SU-DHL-6 (cell line): ENCODE measurements around the gene FDX1.

Experiments used
- H2AFZ ChIP-seq: fragments of 200-600 bp; sonication (generic); 2 replicates; pipeline ENCODE4 v1.6.1; 2014; ENCODE audit warnings: low read depth, mild to moderate bottlenecking, moderate library complexity, mixed read lengths, antibody characterized with exemption, low read length; ENCODE audit not compliant: severe bottlenecking
- H3F3A ChIP-seq: fragments of 200-600 bp; shearing (Covaris generic); 2 replicates; pipeline ENCODE4 v1.6.0; 2016; ENCODE audit warnings: antibody characterized with exemption, mild to moderate bottlenecking; ENCODE audit not compliant: insufficient read depth
- H3K27ac ChIP-seq: fragments of 200-600 bp; sonication (generic); 2 replicates; pipeline ENCODE4 v1.5.1; 2016; ENCODE audit warnings: low read depth, mild to moderate bottlenecking, low read length, moderate library complexity, mixed read lengths
- H3K27me3 ChIP-seq: fragments of 200-600 bp; sonication (generic), shearing (Covaris generic); 2 replicates; pipeline ENCODE4 v1.6.0; 2014; ENCODE audit warnings: mild to moderate bottlenecking, low read length
- H3K36me3 ChIP-seq: fragments of 200-600 bp; sonication (generic); 2 replicates; pipeline ENCODE4 v1.6.1; 2014; ENCODE audit warnings: mild to moderate bottlenecking, low read length, mixed read lengths
- H3K4me2 ChIP-seq: fragments of 300-600, 200-600 bp; shearing (Covaris generic), sonication (generic); 2 replicates; pipeline ENCODE4 v1.6.0; 2014; ENCODE audit warnings: low read length, low read depth, mild to moderate bottlenecking; ENCODE audit not compliant: poor library complexity, severe bottlenecking
- H3K4me3 ChIP-seq: fragments of 200-600 bp; sonication (generic); 2 replicates; pipeline ENCODE4 v1.5.1; 2014; ENCODE audit warnings: antibody characterized with exemption, low read length, mild to moderate bottlenecking, mixed read lengths; ENCODE audit not compliant: insufficient read depth, poor library complexity, severe bottlenecking
- H3K79me2 ChIP-seq: fragments of 200-600 bp; sonication (generic); 2 replicates; pipeline ENCODE4 v1.6.1; 2014; ENCODE audit warnings: mild to moderate bottlenecking, low read length, moderate library complexity; ENCODE audit not compliant: insufficient read depth
- H3K9ac ChIP-seq: fragments of 200-600 bp; sonication (generic); 2 replicates; pipeline ENCODE4 v1.7.0; 2014; ENCODE audit warnings: mild to moderate bottlenecking, low read length
- H3K9me2 ChIP-seq: fragments of 200-600 bp; sonication (generic); replicated peaks from 2 replicates; pipeline ENCODE4 v1.6.1; 2014; ENCODE audit warnings: low read length; ENCODE audit not compliant: insufficient read depth
- H3K9me3 ChIP-seq: fragments of 200-600 bp; sonication (generic); 2 replicates; pipeline ENCODE4 v1.6.1; 2014; ENCODE audit warnings: low read length, mixed read lengths; ENCODE audit not compliant: insufficient read depth
- H4K20me1 ChIP-seq: fragments of 200-600 bp; sonication (generic); 2 replicates; pipeline ENCODE4 v1.6.1; 2014; ENCODE audit warnings: low read depth, mild to moderate bottlenecking, antibody characterized with exemption, low read length, moderate library complexity, mixed read lengths
- EZH2phosphoT487 ChIP-seq: fragments of 200-600 bp; sonication (generic), shearing (Covaris generic); conservative IDR thresholded peaks from 2 replicates; pipeline ENCODE4 v1.6.1; 2018; ENCODE audit warnings: mild to moderate bottlenecking, antibody characterized with exemption, low read length, moderate library complexity, mixed read lengths
- TF ChIP-seq, protein P1 (sequence below): fragments of 200-600 bp; sonication (generic); IDR thresholded peaks from one replicate; pipeline ENCODE4 v1.5.1; 2017; ENCODE audit warnings: antibody characterized with exemption, mild to moderate bottlenecking, low read length, moderate library complexity; ENCODE audit not compliant: insufficient read depth, poor library complexity, severe bottlenecking

Gene FDX1

DNA sequence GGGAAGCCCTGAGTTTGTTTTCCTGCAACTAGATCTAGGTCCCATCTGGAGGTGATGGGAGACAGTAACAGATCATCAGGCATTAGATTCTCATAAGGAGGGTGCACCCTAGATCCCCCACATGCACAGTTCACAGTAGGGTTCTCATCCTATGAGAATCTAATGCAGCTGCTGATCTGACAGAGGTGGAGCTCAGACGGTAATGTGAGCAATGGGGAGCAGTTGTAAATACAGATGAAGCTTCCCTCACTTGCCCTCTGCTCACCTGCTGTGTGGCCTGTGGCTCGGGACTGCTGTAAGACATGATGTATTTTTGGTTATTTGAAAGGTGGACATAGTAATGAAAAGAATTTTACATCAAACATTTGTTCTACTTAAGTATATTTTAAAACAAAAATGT, 20.5 kb downstream of the FDX1 start:
- TF ChIP-seq, protein P1, sequence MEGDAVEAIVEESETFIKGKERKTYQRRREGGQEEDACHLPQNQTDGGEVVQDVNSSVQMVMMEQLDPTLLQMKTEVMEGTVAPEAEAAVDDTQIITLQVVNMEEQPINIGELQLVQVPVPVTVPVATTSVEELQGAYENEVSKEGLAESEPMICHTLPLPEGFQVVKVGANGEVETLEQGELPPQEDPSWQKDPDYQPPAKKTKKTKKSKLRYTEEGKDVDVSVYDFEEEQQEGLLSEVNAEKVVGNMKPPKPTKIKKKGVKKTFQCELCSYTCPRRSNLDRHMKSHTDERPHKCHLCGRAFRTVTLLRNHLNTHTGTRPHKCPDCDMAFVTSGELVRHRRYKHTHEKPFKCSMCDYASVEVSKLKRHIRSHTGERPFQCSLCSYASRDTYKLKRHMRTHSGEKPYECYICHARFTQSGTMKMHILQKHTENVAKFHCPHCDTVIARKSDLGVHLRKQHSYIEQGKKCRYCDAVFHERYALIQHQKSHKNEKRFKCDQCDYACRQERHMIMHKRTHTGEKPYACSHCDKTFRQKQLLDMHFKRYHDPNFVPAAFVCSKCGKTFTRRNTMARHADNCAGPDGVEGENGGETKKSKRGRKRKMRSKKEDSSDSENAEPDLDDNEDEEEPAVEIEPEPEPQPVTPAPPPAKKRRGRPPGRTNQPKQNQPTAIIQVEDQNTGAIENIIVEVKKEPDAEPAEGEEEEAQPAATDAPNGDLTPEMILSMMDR: no peak
- no peak for TF ChIP-seq EZH2phosphoT487
- H3K27me3 ChIP-seq: no peaks in the 10 kb centered on the region
- no peaks in the 10 kb centered on the region for H3K9me2 ChIP-seq
- no peak overlapping the region for H3K27ac ChIP-seq
- H3K9ac ChIP-seq: no peak overlapping the region
- H3K36me3 ChIP-seq: 0 out of 2 replicates have a peak, but pooled peaks cover 2% of the 10 kb centered on the region
- peaks cover 34% of the 10 kb centered on the region for H3K79me2 ChIP-seq
- no peaks in the 10 kb centered on the region for H4K20me1 ChIP-seq
- no peak overlapping the region for H3K4me2 ChIP-seq
- H2AFZ ChIP-seq: no peak overlapping the region
- no peak overlapping the region for H3K4me3 ChIP-seq
- H3F3A ChIP-seq: peaks cover 15% of the 10 kb centered on the region; the same call in 1 of the 2 replicates
- no peaks in the 10 kb centered on the region for H3K9me3 ChIP-seq

DNA sequence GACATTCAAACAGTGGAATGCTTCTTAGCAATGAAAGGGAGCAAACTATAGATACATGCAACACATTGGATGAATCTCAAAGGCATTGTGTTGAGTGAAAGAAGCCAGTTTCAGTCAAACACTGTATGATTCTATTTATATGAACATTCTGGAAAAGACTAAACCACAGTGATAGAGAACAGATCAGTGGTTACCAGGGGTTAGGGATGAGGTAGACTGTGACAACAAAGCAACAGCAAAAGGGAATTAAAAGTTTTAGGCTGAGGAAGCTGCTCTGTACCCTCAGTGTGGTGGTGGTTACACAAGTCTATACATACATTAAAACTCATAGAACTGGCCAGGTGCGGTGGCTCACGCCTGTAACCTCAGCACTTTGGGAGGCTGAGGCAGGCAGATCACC, 23.0 kb downstream of the FDX1 start:
- Histone ChIP-seq H3K27me3 (no peaks in the 10 kb centered on the region), H3F3A (0 out of 2 replicates have a peak, but pooled peaks cover 2% of the 10 kb centered on the region), H3K9ac (no peak overlapping the region), H3K4me3 (no peak overlapping the region), H2AFZ (no peak overlapping the region), H3K4me2 (no peak overlapping the region), H3K9me2 (no peaks in the 10 kb centered on the region), H3K36me3 (0 out of 2 replicates have a peak, but pooled peaks cover 2% of the 10 kb centered on the region), H4K20me1 (no peaks in the 10 kb centered on the region), H3K27ac (no peak overlapping the region), H3K9me3 (no peaks in the 10 kb centered on the region), H3K79me2 (peaks cover 38% of the 10 kb centered on the region)
- no peak for TF ChIP-seq EZH2phosphoT487
- TF ChIP-seq, protein P1: no peak

DNA sequence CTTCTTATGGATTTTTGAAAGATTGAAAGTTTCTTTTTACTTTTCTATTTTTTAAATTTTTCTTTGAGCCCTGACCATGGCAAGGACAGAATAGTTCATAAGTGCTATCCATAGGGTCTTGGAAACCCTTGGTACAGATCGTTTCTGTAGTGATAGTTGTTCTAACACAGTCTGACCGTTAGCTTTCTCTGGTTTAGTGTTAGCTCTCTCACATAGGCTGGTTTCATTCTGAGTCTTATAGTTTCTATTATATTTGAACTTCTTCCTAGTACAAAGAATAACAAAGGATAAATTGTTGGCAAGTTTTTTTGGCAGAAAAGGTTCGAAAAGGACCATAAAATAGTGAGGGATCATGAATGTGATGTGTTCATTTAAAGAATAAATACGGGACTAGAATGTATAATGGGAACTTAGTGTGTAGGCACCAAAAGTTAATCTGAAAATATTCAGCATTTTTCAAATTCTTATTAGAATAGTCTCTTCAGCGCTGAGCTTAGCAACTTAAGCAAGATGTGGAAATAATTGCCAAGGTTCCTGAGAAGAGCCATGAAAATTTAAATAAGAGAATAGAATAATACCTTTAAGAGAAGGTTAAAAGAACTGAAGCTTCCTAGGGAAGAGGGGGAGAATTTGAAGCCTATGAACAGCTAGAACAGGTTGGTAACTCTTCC, 24.1 kb downstream of the FDX1 start:
- H2AFZ ChIP-seq: no peak overlapping the region
- H3K9me3 ChIP-seq: no peaks in the 10 kb centered on the region
- H3F3A ChIP-seq: no peaks in the 10 kb centered on the region
- H3K9ac ChIP-seq: no peak overlapping the region
- H3K27ac ChIP-seq: no peak overlapping the region
- H3K4me2 ChIP-seq: no peak overlapping the region
- no peak overlapping the region for H3K4me3 ChIP-seq
- no peaks in the 10 kb centered on the region for H3K27me3 ChIP-seq
- H3K9me2 ChIP-seq: no peaks in the 10 kb centered on the region
- TF ChIP-seq, protein P1: no peak
- TF ChIP-seq EZH2phosphoT487: no peak
- no peaks in the 10 kb centered on the region for H4K20me1 ChIP-seq
- H3K36me3 ChIP-seq: 0 out of 2 replicates have a peak, but pooled peaks cover 2% of the 10 kb centered on the region
- peaks cover 29% of the 10 kb centered on the region for H3K79me2 ChIP-seq
